Ovary (tissue), 9 donors: ENCODE measurements around the gene MSI2. TPM values are rescaled to one million over a fixed set of nuclear protein-coding genes. Genes with fewer than 3 reads are reported as not detected.
A peak's percentile ranks its signal among the peaks of the same experiment; 100 is the strongest.

Experiments used
- DNase-seq, 5 donors: peaks; one replicate each; pipeline ENCODE4 v3.0.0-alpha.2; 2019 to 2020
- H3K27ac ChIP-seq, 2 donors: fragments of 200-600 bp; one replicate each; pipeline versions ENCODE4 v1.5.1 to v1.8.0; 2019 to 2022
- H3K27me3 ChIP-seq: fragments of 200-600 bp; one replicate; pipeline ENCODE4 v1.8.0; 2022
- H3K36me3 ChIP-seq: fragments of 200-600 bp; sonication (generic); one replicate; pipeline ENCODE4 v1.5.1; 2019
- H3K4me1 ChIP-seq: one replicate; pipeline ENCODE4 v1.8.1; 2013; ENCODE audit warnings: mild to moderate bottlenecking, moderate library complexity; ENCODE audit not compliant: insufficient read depth
- H3K4me3 ChIP-seq: fragments of 200-600 bp; sonication (generic); one replicate; pipeline ENCODE4 v1.5.1; 2017
- H3K9me3 ChIP-seq, 2 donors: fragments of 200-600 bp in 1 of 2; sonication (generic) in 1 of 2; one replicate each; pipeline versions ENCODE4 v1.5.1 to v1.8.1; 2013 to 2019; ENCODE audit warnings: mild to moderate bottlenecking in 1 of 2, moderate library complexity in 1 of 2
- EP300 ChIP-seq: sonication (generic); formaldehyde crosslinking; IDR thresholded peaks from one replicate; pipeline ENCODE4 v1.6.1; 2017; ENCODE audit warnings: antibody characterized with exemption
- POLR2A ChIP-seq: fragments of 450-650 bp; IDR thresholded peaks from one replicate; pipeline ENCODE4 v1.6.1; 2017; ENCODE audit warnings: antibody characterized with exemption, mild to moderate bottlenecking, moderate library complexity
- WGBS, 3 donors: extraction: QIAGEN DNeasy Blood & Tissue Kit in 1 of 3; methylation state at CpG; one replicate each; pipeline versions ENCODE4 v1.1.5 to v1.1.7; 2013 to 2017; 5-methylcytosine and 5-hydroxymethylcytosine counted together
- intact Hi-C, 4 donors: fragments of 100-400 bp; cut with DNase I; formaldehyde crosslinking; loops; one replicate each; pipeline versions ENCODE4 v1.11.0 to v1.15.1; 2022 to 2023
- polyA plus RNA-seq, 2 donors: library from polyadenylated mRNA; stranded (reverse); fragments of 200-250 nt in 1 of 2; fragments of 350-450 nt in 1 of 2; fragmentation: Illumina TruSeq in 1 of 2; extraction: RNeasy Lipid Tissue Mini Kit (QIAGEN cat#74804) in 1 of 2; gene quantifications; one replicate each; pipeline ENCODE4 v1.2.3, GENCODE V29; 2013 to 2014
- total RNA-seq, 7 donors: library from RNA; depleted of rRNA in 2 of 7; stranded (reverse); fragments of >200 nt in 2 of 7; fragmentation: NEBNext Ultra II Directional in 3 of 7; extraction: Animal tissue kit (Norgen Biotek cat#: 25700) in 3 of 7; gene quantifications; one replicate each; pipeline versions ENCODE4 v1.1.0 to v1.2.4, GENCODE V29; 2016 to 2023
- TF ChIP-seq, protein P1 (sequence below), 3 donors: fragments of 450-650 bp in 2 of 3; fragments of 200-600 bp in 1 of 3; IDR thresholded peaks; one replicate each; pipeline versions ENCODE4 v1.5.1 to v1.8.0; 2016 to 2022; ENCODE audit warnings: antibody characterized with exemption in 3 of 3, mild to moderate bottlenecking in 1 of 3
- donor health status: DM: no; HTN: no; CAD: no; lungs with moderate emphysema.
- donor health status: DM: no; HTN: no; CAD: no.
- donor health status: Bipolar disorder and iron deficiency.
- donor health status: DM: yes; HTN: yes; CAD: no.
- donor health status: DM: no; HTN: no; CAD: no.
- donor health status: DM: yes; HTN: yes; CAD: no.

The MSI2 gene
- total and polyA plus RNA-seq, 9 donors: 43.1 to 199 (median 120) TPM

DNA sequence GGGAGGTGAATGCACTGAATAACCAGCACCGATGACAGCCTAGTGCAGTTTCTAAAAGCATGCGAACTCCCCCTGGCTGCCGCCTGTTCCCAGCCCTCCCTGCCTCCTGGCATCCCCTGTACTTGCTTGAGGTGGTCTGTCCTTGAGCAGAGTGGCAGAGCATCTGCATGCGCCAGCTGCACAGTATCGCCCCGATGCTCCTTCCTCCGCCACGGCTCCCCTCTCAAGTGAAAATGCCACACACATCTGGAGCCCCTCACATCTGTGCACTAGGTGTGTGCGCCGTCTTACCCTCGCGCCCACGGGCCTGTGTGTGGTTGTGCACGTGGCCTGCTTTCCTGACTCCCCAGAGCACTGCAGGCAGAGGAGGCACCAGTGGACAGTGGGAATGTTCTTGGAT is 376.9 kb downstream of the MSI2 start:
- Histone ChIP-seq H3K9me3 (no peaks in the 10 kb centered on the region), H3K4me3 (no peak overlapping the region), H3K27ac (no peak overlapping the region), H3K36me3 (no peaks in the 10 kb centered on the region), H3K27me3 (no peaks in the 10 kb centered on the region), H3K4me1 (no peaks in the 10 kb centered on the region)
- DNase-seq: peak in 1 of 5 donors; percentile 17
- intact Hi-C loops: no loop called here
- 84 to 95% (median 87%) methylated on average over 14 of the region's 14 CpGs for WGBS, 3 donors
- TF ChIP-seq, protein P1, sequence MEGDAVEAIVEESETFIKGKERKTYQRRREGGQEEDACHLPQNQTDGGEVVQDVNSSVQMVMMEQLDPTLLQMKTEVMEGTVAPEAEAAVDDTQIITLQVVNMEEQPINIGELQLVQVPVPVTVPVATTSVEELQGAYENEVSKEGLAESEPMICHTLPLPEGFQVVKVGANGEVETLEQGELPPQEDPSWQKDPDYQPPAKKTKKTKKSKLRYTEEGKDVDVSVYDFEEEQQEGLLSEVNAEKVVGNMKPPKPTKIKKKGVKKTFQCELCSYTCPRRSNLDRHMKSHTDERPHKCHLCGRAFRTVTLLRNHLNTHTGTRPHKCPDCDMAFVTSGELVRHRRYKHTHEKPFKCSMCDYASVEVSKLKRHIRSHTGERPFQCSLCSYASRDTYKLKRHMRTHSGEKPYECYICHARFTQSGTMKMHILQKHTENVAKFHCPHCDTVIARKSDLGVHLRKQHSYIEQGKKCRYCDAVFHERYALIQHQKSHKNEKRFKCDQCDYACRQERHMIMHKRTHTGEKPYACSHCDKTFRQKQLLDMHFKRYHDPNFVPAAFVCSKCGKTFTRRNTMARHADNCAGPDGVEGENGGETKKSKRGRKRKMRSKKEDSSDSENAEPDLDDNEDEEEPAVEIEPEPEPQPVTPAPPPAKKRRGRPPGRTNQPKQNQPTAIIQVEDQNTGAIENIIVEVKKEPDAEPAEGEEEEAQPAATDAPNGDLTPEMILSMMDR (IDR thresholded peaks at IDR 0.05): no peak
- TF ChIP-seq EP300: no peak
- TF ChIP-seq POLR2A: no peak

DNA sequence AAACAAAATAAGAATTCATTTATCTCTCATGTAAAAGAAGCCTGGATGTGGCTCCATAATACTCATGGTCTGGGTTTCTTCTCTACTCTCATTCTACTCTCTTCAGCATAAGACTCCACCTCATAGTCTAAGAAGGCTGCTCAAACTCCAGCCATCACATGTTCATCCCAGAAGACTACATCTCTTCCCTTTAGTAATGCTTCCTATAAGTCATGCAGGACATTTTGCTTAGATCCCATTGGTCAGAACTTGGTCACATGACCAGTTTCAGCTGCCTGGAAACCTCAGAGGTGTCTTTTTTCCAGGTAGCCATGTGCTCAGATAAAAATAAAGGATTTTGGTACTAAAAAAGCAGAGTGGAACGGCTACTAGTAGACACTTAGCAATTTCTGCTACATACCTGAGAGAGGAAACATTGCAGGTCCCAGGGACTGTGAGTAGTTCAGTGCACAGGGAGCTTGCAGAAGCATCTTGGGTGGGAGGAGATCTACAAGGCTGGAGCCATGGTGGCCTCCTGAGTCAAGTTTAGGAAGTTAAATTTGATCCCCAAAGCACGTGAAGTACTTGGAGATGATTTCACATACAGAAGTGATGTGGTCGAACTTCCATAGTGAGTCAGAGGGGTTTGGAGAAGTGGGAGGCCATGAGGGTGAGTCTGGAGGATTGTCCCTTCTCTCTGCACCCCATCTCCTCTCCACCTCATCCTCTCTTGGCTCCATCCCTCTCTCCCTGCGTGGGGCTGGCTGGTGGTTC is 378.6 kb downstream of the MSI2 start:
- TF ChIP-seq, protein P1 (IDR thresholded peaks at IDR 0.05): no peak
- no peak for TF ChIP-seq EP300
- no peak for TF ChIP-seq POLR2A
- H3K4me1 ChIP-seq: no peaks in the 10 kb centered on the region
- no peak overlapping the region for H3K4me3 ChIP-seq
- no peak for DNase-seq
- H3K27ac ChIP-seq: no peak overlapping the region
- 82 to 88% (median 83%) methylated on average over 4 of the region's 4 CpGs for WGBS, 3 donors
- no peaks in the 10 kb centered on the region for H3K27me3 ChIP-seq
- no peaks in the 10 kb centered on the region for H3K9me3 ChIP-seq
- intact Hi-C loops: no loop called here
- H3K36me3 ChIP-seq: no peaks in the 10 kb centered on the region

DNA sequence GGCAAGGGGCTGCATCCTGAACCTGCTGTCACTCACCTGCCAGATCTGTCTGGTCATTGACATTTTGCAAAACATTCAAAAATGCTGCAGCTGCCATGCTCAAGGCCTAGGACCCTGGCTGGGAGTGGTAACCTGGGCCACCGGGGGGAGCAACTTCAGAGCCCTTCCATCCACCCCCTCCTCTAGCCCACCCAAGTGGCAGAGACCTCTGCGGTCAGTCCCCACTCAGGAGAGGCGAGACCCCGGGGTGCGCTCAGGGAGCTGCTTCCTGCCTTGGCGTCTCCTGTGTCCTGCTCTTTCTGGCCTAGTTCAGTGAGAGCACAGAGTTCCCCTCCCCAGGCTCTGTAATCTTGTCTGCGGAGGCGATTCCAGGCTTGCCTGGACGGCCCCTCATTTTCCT is 380.0 kb downstream of the MSI2 start:
- no peak overlapping the region for H3K4me3 ChIP-seq
- no peaks in the 10 kb centered on the region for H3K4me1 ChIP-seq
- H3K27ac ChIP-seq: no peak overlapping the region
- TF ChIP-seq, protein P1 (IDR thresholded peaks at IDR 0.05): no peak
- no peak for TF ChIP-seq POLR2A
- no peak for TF ChIP-seq EP300
- peak in 1 of 5 donors; percentile 26 for DNase-seq
- no peaks in the 10 kb centered on the region for H3K27me3 ChIP-seq
- WGBS, 3 donors: 83 to 92% (median 84%) methylated on average over 9 of the region's 9 CpGs
- intact Hi-C loops: no loop called here
- no peaks in the 10 kb centered on the region for H3K36me3 ChIP-seq
- no peaks in the 10 kb centered on the region for H3K9me3 ChIP-seq

DNA sequence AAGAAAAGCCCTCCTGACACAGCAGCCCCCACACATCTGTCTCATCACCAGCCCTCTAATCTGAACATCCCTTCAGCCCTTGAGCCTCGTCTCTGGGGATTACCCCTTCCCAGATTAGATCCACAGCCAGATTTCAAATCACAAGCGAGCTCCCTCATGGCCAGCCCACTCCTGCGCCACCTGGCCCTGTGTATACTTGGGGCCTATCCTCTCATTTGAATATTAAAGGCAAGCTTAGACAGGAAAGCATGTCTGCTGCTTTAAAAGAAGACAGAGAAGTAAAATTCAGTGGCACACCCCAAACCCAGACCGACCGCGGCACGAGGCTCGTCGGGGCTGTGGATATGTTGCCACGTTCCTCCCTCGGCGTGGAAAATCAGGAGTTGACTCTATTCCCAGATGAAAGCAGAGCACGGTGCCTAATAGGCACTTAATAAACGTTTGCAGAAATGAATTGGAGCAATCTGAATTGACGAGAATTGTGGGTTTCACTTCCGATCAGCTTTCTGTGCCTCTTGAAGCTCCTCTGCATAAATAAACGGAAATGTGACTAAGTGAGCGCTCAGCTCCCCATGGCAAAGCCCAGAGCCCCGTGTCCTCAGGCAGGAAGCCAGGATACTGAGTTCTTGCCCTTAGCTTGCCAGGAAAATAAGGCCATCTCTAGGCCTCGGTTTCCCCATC is 380.8 kb downstream of the MSI2 start:
- H3K27me3 ChIP-seq: no peaks in the 10 kb centered on the region
- no peak for DNase-seq
- H3K4me1 ChIP-seq: no peaks in the 10 kb centered on the region
- no peak overlapping the region for H3K27ac ChIP-seq
- H3K4me3 ChIP-seq: no peak overlapping the region
- WGBS, 3 donors: 86 to 90% (median 87%) methylated on average over 20 of the region's 20 CpGs
- intact Hi-C loops: no loop called here
- no peaks in the 10 kb centered on the region for H3K36me3 ChIP-seq
- no peaks in the 10 kb centered on the region for H3K9me3 ChIP-seq
- TF ChIP-seq POLR2A: no peak
- no peak for TF ChIP-seq EP300
- TF ChIP-seq, protein P1 (IDR thresholded peaks at IDR 0.05): no peak
